Measurements from ENCODE around the gene RBMS3. TPM values are rescaled to one million over a fixed set of nuclear protein-coding genes. Genes with fewer than 3 reads are reported as not detected.

RBMS3 gene
- total and polyA plus RNA-seq, 2 of the 13 experiments (the other 11 are each of a cell fraction or from before 2014, with no cell fraction given) = not detected

GRCh38 chr3:29972320-29972993 lies 691.6 kb downstream of the RBMS3 start (continued):
- TF ChIP-seq, protein P1, sequence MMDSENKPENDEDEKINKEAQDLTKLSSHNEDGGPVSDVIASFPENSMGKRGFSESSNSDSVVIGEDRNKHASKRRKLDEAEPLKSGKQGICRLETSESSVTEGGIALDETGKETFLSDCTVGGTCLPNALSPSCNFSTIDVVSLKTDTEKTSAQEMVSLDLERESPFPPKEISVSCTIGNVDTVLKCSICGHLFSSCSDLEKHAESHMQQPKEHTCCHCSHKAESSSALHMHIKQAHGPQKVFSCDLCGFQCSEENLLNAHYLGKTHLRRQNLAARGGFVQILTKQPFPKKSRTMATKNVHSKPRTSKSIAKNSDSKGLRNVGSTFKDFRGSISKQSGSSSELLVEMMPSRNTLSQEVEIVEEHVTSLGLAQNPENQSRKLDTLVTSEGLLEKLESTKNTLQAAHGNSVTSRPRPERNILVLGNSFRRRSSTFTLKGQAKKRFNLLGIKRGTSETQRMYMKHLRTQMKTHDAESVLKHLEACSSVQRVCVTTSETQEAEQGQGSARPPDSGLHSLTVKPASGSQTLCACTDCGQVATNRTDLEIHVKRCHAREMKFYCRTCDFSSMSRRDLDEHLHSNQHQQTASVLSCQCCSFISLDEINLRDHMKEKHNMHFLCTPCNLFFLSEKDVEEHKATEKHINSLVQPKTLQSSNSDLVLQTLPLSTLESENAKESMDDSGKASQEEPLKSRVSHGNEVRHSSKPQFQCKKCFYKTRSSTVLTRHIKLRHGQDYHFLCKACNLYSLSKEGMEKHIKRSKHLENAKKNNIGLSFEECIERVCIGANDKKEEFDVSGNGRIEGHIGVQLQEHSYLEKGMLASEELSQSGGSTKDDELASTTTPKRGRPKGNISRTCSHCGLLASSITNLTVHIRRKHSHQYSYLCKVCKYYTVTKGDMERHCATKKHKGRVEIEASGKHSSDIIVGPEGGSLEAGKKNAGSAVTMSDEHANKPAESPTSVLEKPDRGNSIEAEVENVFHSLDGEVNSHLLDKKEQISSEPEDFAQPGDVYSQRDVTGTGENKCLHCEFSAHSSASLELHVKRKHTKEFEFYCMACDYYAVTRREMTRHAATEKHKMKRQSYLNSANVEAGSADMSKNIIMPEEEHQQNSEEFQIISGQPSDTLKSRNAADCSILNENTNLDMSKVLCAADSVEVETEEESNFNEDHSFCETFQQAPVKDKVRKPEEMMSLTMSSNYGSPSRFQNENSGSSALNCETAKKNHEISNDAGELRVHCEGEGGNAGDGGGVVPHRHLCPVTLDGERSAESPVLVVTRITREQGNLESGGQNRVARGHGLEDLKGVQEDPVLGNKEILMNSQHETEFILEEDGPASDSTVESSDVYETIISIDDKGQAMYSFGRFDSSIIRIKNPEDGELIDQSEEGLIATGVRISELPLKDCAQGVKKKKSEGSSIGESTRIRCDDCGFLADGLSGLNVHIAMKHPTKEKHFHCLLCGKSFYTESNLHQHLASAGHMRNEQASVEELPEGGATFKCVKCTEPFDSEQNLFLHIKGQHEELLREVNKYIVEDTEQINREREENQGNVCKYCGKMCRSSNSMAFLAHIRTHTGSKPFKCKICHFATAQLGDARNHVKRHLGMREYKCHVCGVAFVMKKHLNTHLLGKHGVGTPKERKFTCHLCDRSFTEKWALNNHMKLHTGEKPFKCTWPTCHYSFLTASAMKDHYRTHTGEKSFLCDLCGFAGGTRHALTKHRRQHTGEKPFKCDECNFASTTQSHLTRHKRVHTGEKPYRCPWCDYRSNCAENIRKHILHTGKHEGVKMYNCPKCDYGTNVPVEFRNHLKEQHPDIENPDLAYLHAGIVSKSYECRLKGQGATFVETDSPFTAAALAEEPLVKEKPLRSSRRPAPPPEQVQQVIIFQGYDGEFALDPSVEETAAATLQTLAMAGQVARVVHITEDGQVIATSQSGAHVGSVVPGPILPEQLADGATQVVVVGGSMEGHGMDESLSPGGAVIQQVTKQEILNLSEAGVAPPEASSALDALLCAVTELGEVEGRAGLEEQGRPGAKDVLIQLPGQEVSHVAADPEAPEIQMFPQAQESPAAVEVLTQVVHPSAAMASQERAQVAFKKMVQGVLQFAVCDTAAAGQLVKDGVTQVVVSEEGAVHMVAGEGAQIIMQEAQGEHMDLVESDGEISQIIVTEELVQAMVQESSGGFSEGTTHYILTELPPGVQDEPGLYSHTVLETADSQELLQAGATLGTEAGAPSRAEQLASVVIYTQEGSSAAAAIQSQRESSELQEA (CRISPR knock-in tag; IDR thresholded peaks at IDR 0.05; ENCODE audit: not compliant biosample characterization) = no peak
- TF ChIP-seq ZNF451 (CRISPR knock-in tag; IDR thresholded peaks at IDR 0.05) (no peak), MAFF (IDR thresholded peaks at IDR 0.05; ENCODE audit: low read depth, low read length) (no peak)

DNA sequence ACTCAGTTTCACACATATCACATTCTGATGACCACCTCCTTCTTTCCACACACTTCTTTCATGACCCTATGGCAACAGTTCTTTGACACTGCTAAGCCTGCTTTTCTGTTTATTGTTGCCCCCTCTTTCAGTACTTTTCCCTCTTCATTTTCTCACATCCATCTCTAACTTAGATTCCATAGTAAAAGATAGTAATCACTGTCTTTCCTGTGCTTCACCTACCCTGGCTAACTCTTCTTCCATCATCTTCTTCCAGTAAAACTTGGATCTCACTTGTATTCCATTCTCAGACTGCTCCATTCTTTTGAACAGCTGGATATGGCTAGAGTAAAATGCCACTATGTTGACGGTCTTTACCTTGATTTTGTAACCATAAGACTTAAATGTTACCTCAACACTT lies 692.9 kb downstream of the RBMS3 start:
- H3K4me2 ChIP-seq (ENCODE audit: low read depth, low read length) = no peak overlapping the region
- H3K27me3 ChIP-seq (ENCODE audit: control insufficient read depth in 1 of 2, insufficient read depth in 2 of 2, low read length in 2 of 2) = no peaks in the 10 kb centered on the region
- intact Hi-C loops (cut with micrococcal nuclease; ENCODE audit: unreplicated experiment) = no loop called here
- no peaks in the 10 kb centered on the region for H3K79me2 ChIP-seq (ENCODE audit: insufficient read depth, low read length)
- H3K36me3 ChIP-seq (replicated peaks in 1 of 2; ENCODE audit: control insufficient read depth in 1 of 2, insufficient read depth in 2 of 2, low read length in 2 of 2) = no peaks in the 10 kb centered on the region
- H3K9me3 ChIP-seq (ENCODE audit: low read length) = no peaks in the 10 kb centered on the region
- no TSS peak for BruUV-seq (replicated peaks)
- ChIA-PET CTCF (ENCODE audit: low intra/inter-chr PET ratio, low total read pairs) (no interaction called here), POLR2A (no interaction called here)
- H3K4me1 ChIP-seq (ENCODE audit: insufficient read depth, low read length) = no peaks in the 10 kb centered on the region
- FAIRE-seq (no peak), ATAC-seq (no peak), DNase-seq (ENCODE audit: low spot score) (no peak)
- 0% methylated on average over 1 of the region's 1 CpG for WGBS (ENCODE audit: low lambda C conversion rate)
- in situ Hi-C loops (cut with HindIII; ENCODE audit: extremely low pct_ligation_motif_present, low pct_unique_long_range_greater_than_20kb) = no loop called here
- H2AFZ ChIP-seq (ENCODE audit: low read length) = no peak overlapping the region
- no peaks in the 10 kb centered on the region for H4K20me1 ChIP-seq (ENCODE audit: insufficient read depth, low read length)
- H3K9ac ChIP-seq (ENCODE audit: insufficient read depth, low read depth, low read length) = no peak overlapping the region
- no peak overlapping the region for H3K27ac ChIP-seq (ENCODE audit: extremely low read length, insufficient read depth, low read length)
- no peak overlapping the region for H3K4me3 ChIP-seq (replicated peaks in 1 of 3; ENCODE audit: insufficient read depth in 1 of 3, low read depth in 2 of 3, low read length in 3 of 3)
- no peak for TF ChIP-seq TRIM24 (CRISPR knock-in tag; IDR thresholded peaks at IDR 0.05)
- no peak for TF ChIP-seq ZZZ3 (CRISPR knock-in tag; IDR thresholded peaks at IDR 0.05; ENCODE audit: borderline replicate concordance)
- no peak for TF ChIP-seq KMT2A (CRISPR knock-in tag; IDR thresholded peaks at IDR 0.05)
- TF ChIP-seq PBX2 (CRISPR knock-in tag; IDR thresholded peaks at IDR 0.05) = no peak
- no peak for TF ChIP-seq ZBTB2 (CRISPR knock-in tag; IDR thresholded peaks at IDR 0.05; ENCODE audit: low read depth)
